Measurements from ENCODE around the gene TMEM203.

TMEM203 gene

GRCh38 chr9:137193771-137194170 is 11.7 kb downstream of the TMEM203 start:
- no peak for DNase-seq

- no peak for DNase-seq
Observed at GRCh38 chr9:137192859-137193258, 12.6 kb downstream of the TMEM203 start.

- DNase-seq: no peak
Observed at GRCh38 chr9:137192448-137192780, 13.0 kb downstream of the TMEM203 start.

GRCh38 chr9:137191691-137192447 is 13.6 kb downstream of the TMEM203 start:
- no peak for DNase-seq

- no peak for DNase-seq
Observed at GRCh38 chr9:137191245-137191644, 14.2 kb downstream of the TMEM203 start.

- DNase-seq: no peak
Observed at GRCh38 chr9:137190315-137190856, 15.1 kb downstream of the TMEM203 start.

- DNase-seq: no peak
Observed at GRCh38 chr9:137189297-137190295, 15.9 kb downstream of the TMEM203 start.

GRCh38 chr9:137188490-137189296 is 16.8 kb downstream of the TMEM203 start, which contains the start of the genes ANAPC2 and SSNA1:
Gene ANAPC2, minus strand, starts transcription at chr9:137188560. Its CDS starts 28 bp downstream, at chr9:137188532.
Gene SSNA1, plus strand, starts transcription at chr9:137188676. Its CDS starts 51 bp downstream, at chr9:137188727.
- DNase-seq: no peak

GRCh38 chr9:137188086-137188489 is 17.4 kb downstream of the TMEM203 start:
- no peak for DNase-seq

GRCh38 chr9:137187386-137187785 is 18.1 kb downstream of the TMEM203 start:
- no peak for DNase-seq

- no peak for DNase-seq
Observed at GRCh38 chr9:137186385-137186784, 19.1 kb downstream of the TMEM203 start.

- no peak for DNase-seq
Observed at GRCh38 chr9:137185921-137186320, 19.5 kb downstream of the TMEM203 start.

- no peak for DNase-seq
Observed at GRCh38 chr9:137184881-137185660, 20.4 kb downstream of the TMEM203 start.

- no peak for DNase-seq
Observed at GRCh38 chr9:137183980-137184595, 21.4 kb downstream of the TMEM203 start.

GRCh38 chr9:137182836-137183235 is 22.6 kb downstream of the TMEM203 start:
- no peak for DNase-seq

GRCh38 chr9:137181680-137182079 is 23.8 kb downstream of the TMEM203 start:
- DNase-seq: no peak

- DNase-seq: no peak
Observed at GRCh38 chr9:137180491-137180890, 25.0 kb downstream of the TMEM203 start.

GRCh38 chr9:137179761-137180160 is 25.7 kb downstream of the TMEM203 start:
- no peak for DNase-seq

- no peak for DNase-seq
Observed at GRCh38 chr9:137178939-137179630, 26.4 kb downstream of the TMEM203 start.

GRCh38 chr9:137178201-137178938 is 27.1 kb downstream of the TMEM203 start:
- no peak for DNase-seq

All from NCI-H187 treated with DMSO at 0.1 percent for 48 hours (cell line).